Neural cell (in vitro differentiated cells): ENCODE results near the gene TBC1D14. TPM values are rescaled to one million over a fixed set of nuclear protein-coding genes. Genes with fewer than 3 reads are reported as not detected.

ENCODE experiments used
- H2AFZ ChIP-seq: fragments of 200-600, 300-800 bp; sonication (generic), shearing (Covaris generic); 2 replicates; pipeline ENCODE4 v1.6.0; 2014; ENCODE audit warnings: low read depth, mild to moderate bottlenecking, antibody characterized with exemption, low read length, moderate library complexity
- H3F3A ChIP-seq: fragments of 200-600 bp; shearing (Covaris generic); 2 replicates; pipeline ENCODE4 v1.6.1; 2016; ENCODE audit warnings: mild to moderate bottlenecking, moderate library complexity, mixed read lengths, antibody characterized with exemption, low read length; ENCODE audit not compliant: insufficient read depth, poor library complexity, severe bottlenecking
- H3K27ac ChIP-seq: fragments of 200-600, 300-800 bp; sonication (generic), shearing (Covaris generic); 2 replicates; pipeline ENCODE4 v1.5.1; 2014; ENCODE audit warnings: mild to moderate bottlenecking, low read length, moderate library complexity
- H3K27me3 ChIP-seq: fragments of 300-800, 200-600 bp; sonication (generic), shearing (Covaris generic); 2 replicates; pipeline ENCODE4 v1.6.0; 2014; ENCODE audit warnings: mild to moderate bottlenecking, low read depth, low read length, moderate library complexity; ENCODE audit not compliant: insufficient read depth
- H3K36me3 ChIP-seq: fragments of 300-800, 200-600 bp; sonication (generic), shearing (Covaris generic); 2 replicates; pipeline ENCODE4 v1.5.1; 2014; ENCODE audit warnings: mild to moderate bottlenecking, antibody characterized with exemption, low read length, moderate library complexity; ENCODE audit not compliant: insufficient read depth
- H3K4me2 ChIP-seq: fragments of 300-800, 200-600 bp; sonication (generic), shearing (Covaris generic); 2 replicates; pipeline ENCODE4 v1.6.0; 2014; ENCODE audit warnings: mild to moderate bottlenecking, low read length
- H3K4me3 ChIP-seq: fragments of 300-800, 200-600 bp; sonication (generic), shearing (Covaris generic); 2 replicates; pipeline ENCODE4 v1.5.1; 2014; ENCODE audit warnings: mild to moderate bottlenecking, low read length, moderate library complexity
- H3K79me2 ChIP-seq: fragments of 200-600 bp; shearing (Covaris generic); replicated peaks from 2 replicates; pipeline ENCODE4 v1.6.0; 2014; ENCODE audit warnings: mild to moderate bottlenecking, low read length, moderate library complexity; ENCODE audit not compliant: insufficient read depth
- H3K9ac ChIP-seq: fragments of 300-800, 200-600 bp; sonication (generic), shearing (Covaris generic); 2 replicates; pipeline ENCODE4 v1.6.1; 2016; ENCODE audit warnings: mild to moderate bottlenecking, low read length, mixed read lengths
- H3K9me2 ChIP-seq: fragments of 200-600 bp; shearing (Covaris generic); 2 replicates; pipeline ENCODE4 v1.6.1; 2016; ENCODE audit warnings: mild to moderate bottlenecking, low read length, mixed read lengths; ENCODE audit not compliant: insufficient read depth
- H3K9me3 ChIP-seq: fragments of 200-600, 300-800 bp; sonication (generic), shearing (Covaris generic); 2 replicates; pipeline ENCODE4 v1.6.1; 2016; ENCODE audit warnings: mild to moderate bottlenecking, mixed run types, low read length, moderate library complexity, mixed read lengths
- H4K20me1 ChIP-seq: fragments of 200-600 bp; shearing (Covaris generic); 2 replicates; pipeline ENCODE4 v1.6.1; 2016; ENCODE audit warnings: mild to moderate bottlenecking, mixed run types; ENCODE audit not compliant: insufficient read depth
- EP300 ChIP-seq: fragments of 450-650 bp; conservative IDR thresholded peaks from 2 replicates; pipeline ENCODE4 v1.6.1; 2014; ENCODE audit warnings: antibody characterized with exemption, mild to moderate bottlenecking, moderate library complexity; ENCODE audit not compliant: poor library complexity, severe bottlenecking
- EZH2 ChIP-seq: fragments of 200-600, 300-800 bp; shearing (Covaris generic), sonication (generic); IDR thresholded peaks from 2 replicates; pipeline ENCODE4 v1.6.1; 2014; ENCODE audit warnings: antibody characterized with exemption, low read length, borderline replicate concordance, mild to moderate bottlenecking; ENCODE audit not compliant: insufficient read depth, poor library complexity, severe bottlenecking
- MXI1 ChIP-seq: fragments of 450-650 bp; conservative IDR thresholded peaks from 2 replicates; pipeline ENCODE4 v1.6.1; 2014; ENCODE audit warnings: antibody characterized with exemption, mild to moderate bottlenecking; ENCODE audit not compliant: poor library complexity, severe bottlenecking
- POLR2AphosphoS5 ChIP-seq: IDR thresholded peaks from 2 replicates; pipeline ENCODE4 v1.6.1; 2012
- RAD21 ChIP-seq: fragments of 450-650 bp; conservative IDR thresholded peaks from 2 replicates; pipeline ENCODE4 v1.6.1; 2014; ENCODE audit warnings: antibody characterized with exemption, mild to moderate bottlenecking, moderate library complexity
- SMC3 ChIP-seq: fragments of 450-650 bp; conservative IDR thresholded peaks from 2 replicates; pipeline ENCODE4 v1.6.1; 2014; ENCODE audit warnings: antibody characterized with exemption, mild to moderate bottlenecking, moderate library complexity; ENCODE audit not compliant: poor library complexity
- TAF1 ChIP-seq: IDR thresholded peaks from 2 replicates; pipeline ENCODE4 v1.6.1; 2012; ENCODE audit warnings: low read depth
- polyA plus RNA-seq: library from polyadenylated mRNA; depleted of rRNA; stranded (reverse); fragments of >200 nt; gene quantifications from 2 replicates; pipeline ENCODE4 v1.2.3, GENCODE V29; 2014
- TF ChIP-seq, protein P1 (sequence below): IDR thresholded peaks from 2 replicates; pipeline ENCODE4 v1.6.1; 2012; ENCODE audit warnings: borderline replicate concordance
- TF ChIP-seq, protein P2 (sequence below): fragments of 450-650 bp; IDR thresholded peaks from 2 replicates; pipeline ENCODE4 v1.5.1; 2014; ENCODE audit warnings: antibody characterized with exemption, mild to moderate bottlenecking, moderate library complexity; ENCODE audit not compliant: poor library complexity, severe bottlenecking

Gene TBC1D14
- polyA plus RNA-seq, 1 donor from 2014 or later, result 125 TPM

DNA sequence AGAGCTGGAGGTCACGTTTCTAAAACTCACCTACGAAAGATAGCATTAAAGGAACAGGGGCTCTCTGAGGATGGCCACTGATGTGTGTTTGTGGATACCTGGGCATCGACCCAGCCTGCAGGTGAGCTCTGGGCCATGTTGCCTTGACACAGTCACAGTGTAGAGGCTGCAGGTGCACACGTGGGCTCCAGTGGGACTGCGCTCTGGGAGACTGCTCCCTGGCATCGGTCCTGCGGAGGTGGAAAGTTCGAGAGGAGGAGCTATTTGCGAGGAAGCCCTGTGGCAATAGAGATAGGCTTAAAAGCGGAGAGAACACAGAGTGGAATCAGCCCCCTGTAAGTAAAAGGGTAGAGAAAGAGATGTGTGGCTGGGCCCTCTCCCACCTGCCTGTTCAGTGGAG, 121.2 kb downstream of the TBC1D14 start:
- Histone ChIP-seq H3K27ac (no peak overlapping the region), H4K20me1 (no peaks in the 10 kb centered on the region), H3K9ac (no peak overlapping the region), H3K9me2 (no peaks in the 10 kb centered on the region), H2AFZ (no peak overlapping the region), H3K27me3 (no peaks in the 10 kb centered on the region), H3K9me3 (no peaks in the 10 kb centered on the region), H3K4me3 (no peak overlapping the region), H3F3A (no peaks in the 10 kb centered on the region), H3K79me2 (no peaks in the 10 kb centered on the region), H3K4me2 (no peak overlapping the region), H3K36me3 (no peaks in the 10 kb centered on the region)
- TF ChIP-seq, protein P1, sequence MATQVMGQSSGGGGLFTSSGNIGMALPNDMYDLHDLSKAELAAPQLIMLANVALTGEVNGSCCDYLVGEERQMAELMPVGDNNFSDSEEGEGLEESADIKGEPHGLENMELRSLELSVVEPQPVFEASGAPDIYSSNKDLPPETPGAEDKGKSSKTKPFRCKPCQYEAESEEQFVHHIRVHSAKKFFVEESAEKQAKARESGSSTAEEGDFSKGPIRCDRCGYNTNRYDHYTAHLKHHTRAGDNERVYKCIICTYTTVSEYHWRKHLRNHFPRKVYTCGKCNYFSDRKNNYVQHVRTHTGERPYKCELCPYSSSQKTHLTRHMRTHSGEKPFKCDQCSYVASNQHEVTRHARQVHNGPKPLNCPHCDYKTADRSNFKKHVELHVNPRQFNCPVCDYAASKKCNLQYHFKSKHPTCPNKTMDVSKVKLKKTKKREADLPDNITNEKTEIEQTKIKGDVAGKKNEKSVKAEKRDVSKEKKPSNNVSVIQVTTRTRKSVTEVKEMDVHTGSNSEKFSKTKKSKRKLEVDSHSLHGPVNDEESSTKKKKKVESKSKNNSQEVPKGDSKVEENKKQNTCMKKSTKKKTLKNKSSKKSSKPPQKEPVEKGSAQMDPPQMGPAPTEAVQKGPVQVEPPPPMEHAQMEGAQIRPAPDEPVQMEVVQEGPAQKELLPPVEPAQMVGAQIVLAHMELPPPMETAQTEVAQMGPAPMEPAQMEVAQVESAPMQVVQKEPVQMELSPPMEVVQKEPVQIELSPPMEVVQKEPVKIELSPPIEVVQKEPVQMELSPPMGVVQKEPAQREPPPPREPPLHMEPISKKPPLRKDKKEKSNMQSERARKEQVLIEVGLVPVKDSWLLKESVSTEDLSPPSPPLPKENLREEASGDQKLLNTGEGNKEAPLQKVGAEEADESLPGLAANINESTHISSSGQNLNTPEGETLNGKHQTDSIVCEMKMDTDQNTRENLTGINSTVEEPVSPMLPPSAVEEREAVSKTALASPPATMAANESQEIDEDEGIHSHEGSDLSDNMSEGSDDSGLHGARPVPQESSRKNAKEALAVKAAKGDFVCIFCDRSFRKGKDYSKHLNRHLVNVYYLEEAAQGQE, result no peak

DNA sequence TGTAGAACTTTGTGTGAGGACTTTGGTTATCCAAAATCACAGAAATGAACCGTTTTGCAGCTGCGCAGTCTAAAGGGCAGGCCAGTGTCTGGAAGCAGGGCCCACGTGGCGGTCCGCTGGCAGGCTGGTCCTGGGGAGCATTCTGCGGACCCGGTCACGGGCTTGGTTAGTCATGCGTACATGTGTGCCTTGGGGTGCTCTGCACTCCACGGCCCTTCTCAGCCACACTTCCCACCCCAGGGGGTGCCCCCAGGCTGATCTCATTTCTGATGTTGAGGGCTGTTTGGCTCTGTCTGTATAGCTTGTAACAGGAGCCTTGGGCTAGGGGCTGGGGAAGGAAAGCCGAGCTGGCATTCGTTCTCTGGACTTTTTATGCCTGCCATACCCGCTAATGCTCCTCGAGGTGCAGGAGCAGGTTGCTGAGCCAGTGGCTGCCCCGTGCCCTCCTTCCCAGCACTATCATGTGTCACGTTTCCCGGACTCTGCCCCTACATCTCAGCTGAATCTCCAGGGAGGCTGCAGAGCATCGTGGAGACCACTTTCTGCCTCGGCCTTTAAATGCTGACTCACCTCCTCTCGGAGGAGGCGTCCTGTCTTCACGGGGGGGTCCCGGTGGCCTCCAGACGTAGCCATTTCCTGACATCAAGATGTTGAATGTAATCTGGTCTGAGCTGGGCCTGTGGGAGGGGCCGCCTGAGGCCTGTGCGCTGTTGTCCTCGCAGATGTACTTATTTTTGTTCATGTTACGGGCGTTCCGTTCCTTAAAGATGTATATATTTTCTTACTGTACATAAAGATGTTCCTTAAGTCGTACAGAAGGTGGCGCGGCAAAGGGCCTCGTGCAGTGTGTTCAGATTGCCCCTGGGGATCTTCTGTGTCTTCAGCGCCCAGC, 122.2 kb downstream of the TBC1D14 start:
- Histone ChIP-seq H3K36me3 (no peaks in the 10 kb centered on the region), H3K27ac (no peak overlapping the region), H3K4me3 (no peak overlapping the region), H4K20me1 (no peaks in the 10 kb centered on the region), H2AFZ (no peak overlapping the region), H3K4me2 (no peak overlapping the region), H3F3A (no peaks in the 10 kb centered on the region), H3K9ac (no peak overlapping the region), H3K9me3 (no peaks in the 10 kb centered on the region), H3K79me2 (no peaks in the 10 kb centered on the region), H3K9me2 (no peaks in the 10 kb centered on the region), H3K27me3 (no peaks in the 10 kb centered on the region)
- TF ChIP-seq SMC3 (no peak), EZH2 (no peak), MXI1 (no peak), TAF1 (no peak), EP300 (no peak), RAD21 (no peak), POLR2AphosphoS5 (no peak)
- TF ChIP-seq, protein P2, sequence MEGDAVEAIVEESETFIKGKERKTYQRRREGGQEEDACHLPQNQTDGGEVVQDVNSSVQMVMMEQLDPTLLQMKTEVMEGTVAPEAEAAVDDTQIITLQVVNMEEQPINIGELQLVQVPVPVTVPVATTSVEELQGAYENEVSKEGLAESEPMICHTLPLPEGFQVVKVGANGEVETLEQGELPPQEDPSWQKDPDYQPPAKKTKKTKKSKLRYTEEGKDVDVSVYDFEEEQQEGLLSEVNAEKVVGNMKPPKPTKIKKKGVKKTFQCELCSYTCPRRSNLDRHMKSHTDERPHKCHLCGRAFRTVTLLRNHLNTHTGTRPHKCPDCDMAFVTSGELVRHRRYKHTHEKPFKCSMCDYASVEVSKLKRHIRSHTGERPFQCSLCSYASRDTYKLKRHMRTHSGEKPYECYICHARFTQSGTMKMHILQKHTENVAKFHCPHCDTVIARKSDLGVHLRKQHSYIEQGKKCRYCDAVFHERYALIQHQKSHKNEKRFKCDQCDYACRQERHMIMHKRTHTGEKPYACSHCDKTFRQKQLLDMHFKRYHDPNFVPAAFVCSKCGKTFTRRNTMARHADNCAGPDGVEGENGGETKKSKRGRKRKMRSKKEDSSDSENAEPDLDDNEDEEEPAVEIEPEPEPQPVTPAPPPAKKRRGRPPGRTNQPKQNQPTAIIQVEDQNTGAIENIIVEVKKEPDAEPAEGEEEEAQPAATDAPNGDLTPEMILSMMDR, result no peak
- TF ChIP-seq, protein P1, result no peak
